HG03045 (cell line): ENCODE results near the gene METTL25.

Experiments used
- ATAC-seq: cut with Tn5 transposase; IDR thresholded peaks from one replicate; pipeline ENCODE4 v1.9.1; 2021; ENCODE audit warnings: mild to moderate bottlenecking, moderate library complexity; ENCODE audit not compliant: unreplicated experiment

The METTL25 gene

GRCh38 chr12:82406651-82407050 lies 48.3 kb downstream of the METTL25 start:
- no peak for ATAC-seq

- ATAC-seq, result no peak
Observed at GRCh38 chr12:82407481-82407880, 49.2 kb downstream of the METTL25 start.

DNA sequence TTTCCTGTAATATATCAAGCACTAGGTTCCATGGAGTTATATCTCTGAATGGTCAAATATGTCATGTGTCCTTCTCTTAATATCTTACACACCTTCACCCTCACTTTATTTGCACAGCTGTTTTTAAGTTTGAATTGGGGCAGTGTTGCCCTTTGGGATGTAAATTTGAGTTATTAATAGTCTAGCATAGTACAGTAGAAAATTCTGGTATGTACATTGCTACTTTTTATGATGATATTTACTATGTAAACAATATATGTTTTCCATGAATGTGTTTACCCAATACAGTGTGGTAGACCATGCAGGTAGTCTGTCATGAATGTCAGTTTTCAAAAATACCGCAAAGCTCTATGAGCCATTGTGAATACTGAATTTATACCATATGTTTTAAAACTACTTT lies 50.5 kb downstream of the METTL25 start:
- ATAC-seq, result no peak

DNA sequence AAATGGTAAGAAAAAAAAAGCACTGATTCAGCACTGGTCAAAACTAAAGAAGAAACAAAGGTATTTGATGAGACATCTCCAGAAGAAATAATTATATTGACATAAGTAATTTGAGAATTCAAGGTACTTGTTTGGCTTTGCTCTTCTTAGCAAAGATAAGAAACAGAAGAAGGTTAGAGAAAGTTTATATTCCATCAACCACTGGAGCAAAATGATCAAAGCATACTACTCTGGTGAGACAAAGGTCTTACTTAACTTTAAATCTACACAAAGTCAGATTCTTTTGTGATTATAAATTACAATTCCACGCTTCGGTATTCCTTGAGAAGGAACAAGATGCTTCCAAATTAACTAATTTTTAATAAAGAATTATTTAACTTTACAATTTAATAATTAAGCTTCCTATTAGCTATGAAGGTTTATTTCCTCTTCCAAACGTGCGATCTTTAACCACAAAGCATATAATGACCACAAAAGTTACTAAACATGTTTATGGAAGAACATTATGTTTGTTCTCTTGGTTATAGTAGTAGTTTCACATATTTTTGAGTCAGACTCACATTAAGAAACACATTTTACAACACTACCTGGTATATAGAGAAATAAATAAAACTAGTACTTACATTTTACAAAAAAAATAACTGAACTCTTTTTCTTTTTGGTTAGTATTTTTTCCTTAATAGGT lies 53.4 kb downstream of the METTL25 start:
- ATAC-seq, result no peak

GRCh38 chr12:82412246-82412645 lies 53.9 kb downstream of the METTL25 start:
- no peak for ATAC-seq

- no peak for ATAC-seq
Observed at GRCh38 chr12:82414044-82414443, 55.7 kb downstream of the METTL25 start.

DNA sequence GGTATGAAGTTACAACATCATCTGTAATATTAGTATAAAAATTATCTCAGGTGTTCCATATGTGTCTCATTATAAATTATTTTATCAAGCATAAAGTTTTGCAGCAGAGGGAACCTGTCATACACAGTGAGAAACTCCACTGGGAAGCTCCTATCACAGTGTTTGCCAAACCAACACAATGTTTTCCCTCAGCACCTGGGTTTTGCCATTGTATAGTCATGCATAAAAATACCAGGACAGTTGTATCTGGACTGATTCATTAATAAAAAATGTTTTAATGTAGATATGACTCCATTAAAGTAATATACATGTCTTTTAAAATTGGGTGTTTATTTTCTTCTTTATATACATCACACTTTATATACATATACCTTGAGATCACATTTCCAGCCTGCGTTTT lies 56.6 kb downstream of the METTL25 start:
- no peak for ATAC-seq

GRCh38 chr12:82415402-82415801 lies 57.1 kb downstream of the METTL25 start:
- ATAC-seq, result no peak

- ATAC-seq, result no peak
Observed at GRCh38 chr12:82425241-82425640, 66.9 kb downstream of the METTL25 start.

GRCh38 chr12:82426081-82426480 lies 67.8 kb downstream of the METTL25 start:
- ATAC-seq, result no peak

- ATAC-seq, result no peak
Observed at GRCh38 chr12:82426586-82426985, 68.3 kb downstream of the METTL25 start.

GRCh38 chr12:82430541-82431145 lies 72.3 kb downstream of the METTL25 start:
- ATAC-seq, result no peak

DNA sequence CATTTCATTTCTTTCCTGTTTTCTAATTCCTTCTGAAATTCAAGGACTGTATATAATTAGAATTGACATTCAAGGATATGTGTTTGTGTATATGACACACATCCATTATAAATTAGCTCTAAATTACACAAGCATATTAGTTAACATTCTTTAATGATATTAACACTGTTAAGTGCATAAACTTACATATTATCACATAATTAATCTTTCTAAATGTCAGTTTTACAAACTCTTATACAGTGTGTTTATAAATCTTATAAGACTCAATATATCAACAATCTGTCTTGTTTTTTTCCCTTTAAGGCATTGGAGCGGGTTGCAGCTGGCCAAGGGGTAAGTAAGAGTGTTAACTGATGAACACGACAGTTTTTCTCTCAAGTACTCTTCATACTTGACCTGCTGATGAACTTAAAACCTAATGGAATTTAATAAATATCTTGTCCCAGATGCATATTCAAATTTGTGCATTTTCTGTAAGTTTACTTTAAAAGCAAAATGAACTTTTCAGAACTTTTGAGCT lies 76.1 kb downstream of the METTL25 start:
- ATAC-seq, result no peak

DNA sequence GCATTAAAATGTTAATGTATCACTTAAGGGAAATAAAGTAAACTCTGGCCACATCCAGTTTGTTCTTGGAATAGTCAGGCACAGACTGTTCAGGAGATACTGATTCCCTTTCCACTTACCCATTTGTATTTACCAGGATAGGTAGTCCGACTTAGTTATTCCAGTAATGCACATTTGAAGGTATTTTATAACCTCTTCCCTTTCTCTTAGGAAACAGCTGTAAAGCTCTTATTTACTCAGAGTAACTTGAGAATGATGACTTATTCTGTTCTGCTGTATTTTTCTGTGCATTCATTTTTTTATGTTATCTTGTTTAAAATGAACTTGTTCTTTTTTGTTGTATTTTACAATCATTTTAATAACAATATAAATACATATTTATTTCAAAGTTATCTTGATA lies 78.0 kb downstream of the METTL25 start:
- no peak for ATAC-seq

GRCh38 chr12:82437744-82438143 lies 79.4 kb downstream of the METTL25 start:
- no peak for ATAC-seq

- no peak for ATAC-seq
Observed at GRCh38 chr12:82438356-82438755, 80.0 kb downstream of the METTL25 start.

DNA sequence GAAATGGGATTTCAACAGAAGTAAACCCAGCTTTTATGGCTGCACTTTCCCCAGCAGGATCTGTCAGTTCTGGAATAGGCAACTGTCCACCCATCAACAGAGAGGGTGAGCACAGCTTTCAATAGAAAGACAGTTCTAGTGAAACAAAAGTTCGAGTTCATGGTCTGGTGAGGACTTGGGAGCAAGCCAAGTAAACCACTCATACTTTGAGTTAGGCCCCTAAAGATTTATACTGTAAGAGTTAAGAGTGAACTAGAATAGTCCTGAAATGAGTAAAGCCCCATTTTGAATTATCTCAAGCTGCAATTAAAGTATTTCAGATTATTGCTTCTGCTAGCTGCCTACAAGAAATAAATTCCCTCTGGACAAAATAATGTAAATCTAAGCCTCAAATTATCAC lies 82.6 kb downstream of the METTL25 start:
- ATAC-seq, result no peak

GRCh38 chr12:82448911-82449578 lies 90.7 kb downstream of the METTL25 start:
- ATAC-seq, result no peak

GRCh38 chr12:82456633-82457032 lies 98.3 kb downstream of the METTL25 start:
- ATAC-seq, result no peak

- no peak for ATAC-seq
Observed at GRCh38 chr12:82458101-82458500, 99.8 kb downstream of the METTL25 start.

- ATAC-seq, result no peak
Observed at GRCh38 chr12:82461393-82461792, 103.1 kb downstream of the METTL25 start.

GRCh38 chr12:82461836-82462235 lies 103.5 kb downstream of the METTL25 start:
- ATAC-seq, result no peak
